Measurements from ENCODE around the gene DYNC2I2. TPM values are rescaled to one million over a fixed set of nuclear protein-coding genes. Genes with fewer than 3 reads are reported as not detected.

DYNC2I2 gene
- total and polyA plus RNA-seq, 2 experiments from 2014 or later = 48.7 to 78.3 TPM

DNA sequence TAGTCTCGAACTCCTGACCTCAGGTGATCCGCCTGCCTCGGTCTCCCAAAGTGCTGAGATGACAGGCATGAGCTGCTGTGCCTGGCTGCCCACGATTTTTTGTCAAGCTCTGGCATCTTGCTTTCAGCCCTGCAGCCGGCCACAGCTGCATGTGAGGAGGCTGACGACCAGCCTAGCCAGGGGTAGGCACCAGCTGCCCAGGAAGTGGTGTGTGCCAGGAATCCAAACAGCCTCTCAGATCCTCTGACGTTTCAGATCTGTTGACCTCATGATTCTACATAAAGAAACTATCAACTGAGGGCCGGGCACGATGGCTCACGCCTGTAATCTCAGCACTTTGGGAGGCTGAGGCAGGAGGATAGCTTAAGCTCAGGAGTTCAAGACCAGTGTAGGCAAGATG, 19.0 kb downstream of the DYNC2I2 start:
- no peak overlapping the region for H3K27ac ChIP-seq (ENCODE audit: low read depth)
- ATAC-seq (no peak), DNase-seq (ENCODE audit: low spot score) (no peak)
- no peak overlapping the region for H2AFZ ChIP-seq
- no peaks in the 10 kb centered on the region for H3K79me2 ChIP-seq (replicated peaks; ENCODE audit: insufficient read depth)
- no peaks in the 10 kb centered on the region for H3K9me3 Mint-ChIP-seq
- H3K27ac Mint-ChIP-seq = no peak overlapping the region
- H3K27me3 ChIP-seq (ENCODE audit: insufficient read depth) = no peaks in the 10 kb centered on the region
- TF ChIP-seq, protein P1, sequence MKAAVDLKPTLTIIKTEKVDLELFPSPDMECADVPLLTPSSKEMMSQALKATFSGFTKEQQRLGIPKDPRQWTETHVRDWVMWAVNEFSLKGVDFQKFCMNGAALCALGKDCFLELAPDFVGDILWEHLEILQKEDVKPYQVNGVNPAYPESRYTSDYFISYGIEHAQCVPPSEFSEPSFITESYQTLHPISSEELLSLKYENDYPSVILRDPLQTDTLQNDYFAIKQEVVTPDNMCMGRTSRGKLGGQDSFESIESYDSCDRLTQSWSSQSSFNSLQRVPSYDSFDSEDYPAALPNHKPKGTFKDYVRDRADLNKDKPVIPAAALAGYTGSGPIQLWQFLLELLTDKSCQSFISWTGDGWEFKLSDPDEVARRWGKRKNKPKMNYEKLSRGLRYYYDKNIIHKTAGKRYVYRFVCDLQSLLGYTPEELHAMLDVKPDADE (IDR thresholded peaks at IDR 0.05) = no peak
- TF ChIP-seq CREB1 (CRISPR knock-in tag; IDR thresholded peaks at IDR 0.05; ENCODE audit: low read depth) (no peak), JUNB (IDR thresholded peaks at IDR 0.05; ENCODE audit: unreplicated experiment) (no peak), EZH2 (IDR thresholded peaks at IDR 0.05; ENCODE audit: low read depth, unreplicated experiment) (no peak), ZNF331 (CRISPR knock-in tag; IDR thresholded peaks at IDR 0.05; ENCODE audit: low read depth) (no peak), NANOG (IDR thresholded peaks at IDR 0.05; ENCODE audit: borderline replicate concordance) (no peak), EZH2phosphoT487 (IDR thresholded peaks at IDR 0.05; ENCODE audit: unreplicated experiment) (no peak), STAT1 (IDR thresholded peaks at IDR 0.05; ENCODE audit: unreplicated experiment) (no peak), POLR2AphosphoS5 (IDR thresholded peaks at IDR 0.05; ENCODE audit: low read depth) (no peak), ZNF114 (CRISPR knock-in tag; IDR thresholded peaks at IDR 0.05) (no peak)
- TF ChIP-seq, protein P2, sequence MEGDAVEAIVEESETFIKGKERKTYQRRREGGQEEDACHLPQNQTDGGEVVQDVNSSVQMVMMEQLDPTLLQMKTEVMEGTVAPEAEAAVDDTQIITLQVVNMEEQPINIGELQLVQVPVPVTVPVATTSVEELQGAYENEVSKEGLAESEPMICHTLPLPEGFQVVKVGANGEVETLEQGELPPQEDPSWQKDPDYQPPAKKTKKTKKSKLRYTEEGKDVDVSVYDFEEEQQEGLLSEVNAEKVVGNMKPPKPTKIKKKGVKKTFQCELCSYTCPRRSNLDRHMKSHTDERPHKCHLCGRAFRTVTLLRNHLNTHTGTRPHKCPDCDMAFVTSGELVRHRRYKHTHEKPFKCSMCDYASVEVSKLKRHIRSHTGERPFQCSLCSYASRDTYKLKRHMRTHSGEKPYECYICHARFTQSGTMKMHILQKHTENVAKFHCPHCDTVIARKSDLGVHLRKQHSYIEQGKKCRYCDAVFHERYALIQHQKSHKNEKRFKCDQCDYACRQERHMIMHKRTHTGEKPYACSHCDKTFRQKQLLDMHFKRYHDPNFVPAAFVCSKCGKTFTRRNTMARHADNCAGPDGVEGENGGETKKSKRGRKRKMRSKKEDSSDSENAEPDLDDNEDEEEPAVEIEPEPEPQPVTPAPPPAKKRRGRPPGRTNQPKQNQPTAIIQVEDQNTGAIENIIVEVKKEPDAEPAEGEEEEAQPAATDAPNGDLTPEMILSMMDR (conservative IDR thresholded peaks at IDR 0.05; ENCODE audit: low read depth in 2 of 2) = no peak
- TF ChIP-seq, protein P3, sequence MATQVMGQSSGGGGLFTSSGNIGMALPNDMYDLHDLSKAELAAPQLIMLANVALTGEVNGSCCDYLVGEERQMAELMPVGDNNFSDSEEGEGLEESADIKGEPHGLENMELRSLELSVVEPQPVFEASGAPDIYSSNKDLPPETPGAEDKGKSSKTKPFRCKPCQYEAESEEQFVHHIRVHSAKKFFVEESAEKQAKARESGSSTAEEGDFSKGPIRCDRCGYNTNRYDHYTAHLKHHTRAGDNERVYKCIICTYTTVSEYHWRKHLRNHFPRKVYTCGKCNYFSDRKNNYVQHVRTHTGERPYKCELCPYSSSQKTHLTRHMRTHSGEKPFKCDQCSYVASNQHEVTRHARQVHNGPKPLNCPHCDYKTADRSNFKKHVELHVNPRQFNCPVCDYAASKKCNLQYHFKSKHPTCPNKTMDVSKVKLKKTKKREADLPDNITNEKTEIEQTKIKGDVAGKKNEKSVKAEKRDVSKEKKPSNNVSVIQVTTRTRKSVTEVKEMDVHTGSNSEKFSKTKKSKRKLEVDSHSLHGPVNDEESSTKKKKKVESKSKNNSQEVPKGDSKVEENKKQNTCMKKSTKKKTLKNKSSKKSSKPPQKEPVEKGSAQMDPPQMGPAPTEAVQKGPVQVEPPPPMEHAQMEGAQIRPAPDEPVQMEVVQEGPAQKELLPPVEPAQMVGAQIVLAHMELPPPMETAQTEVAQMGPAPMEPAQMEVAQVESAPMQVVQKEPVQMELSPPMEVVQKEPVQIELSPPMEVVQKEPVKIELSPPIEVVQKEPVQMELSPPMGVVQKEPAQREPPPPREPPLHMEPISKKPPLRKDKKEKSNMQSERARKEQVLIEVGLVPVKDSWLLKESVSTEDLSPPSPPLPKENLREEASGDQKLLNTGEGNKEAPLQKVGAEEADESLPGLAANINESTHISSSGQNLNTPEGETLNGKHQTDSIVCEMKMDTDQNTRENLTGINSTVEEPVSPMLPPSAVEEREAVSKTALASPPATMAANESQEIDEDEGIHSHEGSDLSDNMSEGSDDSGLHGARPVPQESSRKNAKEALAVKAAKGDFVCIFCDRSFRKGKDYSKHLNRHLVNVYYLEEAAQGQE (IDR thresholded peaks at IDR 0.05; ENCODE audit: unreplicated experiment) = no peak
- TF ChIP-seq, protein P4, sequence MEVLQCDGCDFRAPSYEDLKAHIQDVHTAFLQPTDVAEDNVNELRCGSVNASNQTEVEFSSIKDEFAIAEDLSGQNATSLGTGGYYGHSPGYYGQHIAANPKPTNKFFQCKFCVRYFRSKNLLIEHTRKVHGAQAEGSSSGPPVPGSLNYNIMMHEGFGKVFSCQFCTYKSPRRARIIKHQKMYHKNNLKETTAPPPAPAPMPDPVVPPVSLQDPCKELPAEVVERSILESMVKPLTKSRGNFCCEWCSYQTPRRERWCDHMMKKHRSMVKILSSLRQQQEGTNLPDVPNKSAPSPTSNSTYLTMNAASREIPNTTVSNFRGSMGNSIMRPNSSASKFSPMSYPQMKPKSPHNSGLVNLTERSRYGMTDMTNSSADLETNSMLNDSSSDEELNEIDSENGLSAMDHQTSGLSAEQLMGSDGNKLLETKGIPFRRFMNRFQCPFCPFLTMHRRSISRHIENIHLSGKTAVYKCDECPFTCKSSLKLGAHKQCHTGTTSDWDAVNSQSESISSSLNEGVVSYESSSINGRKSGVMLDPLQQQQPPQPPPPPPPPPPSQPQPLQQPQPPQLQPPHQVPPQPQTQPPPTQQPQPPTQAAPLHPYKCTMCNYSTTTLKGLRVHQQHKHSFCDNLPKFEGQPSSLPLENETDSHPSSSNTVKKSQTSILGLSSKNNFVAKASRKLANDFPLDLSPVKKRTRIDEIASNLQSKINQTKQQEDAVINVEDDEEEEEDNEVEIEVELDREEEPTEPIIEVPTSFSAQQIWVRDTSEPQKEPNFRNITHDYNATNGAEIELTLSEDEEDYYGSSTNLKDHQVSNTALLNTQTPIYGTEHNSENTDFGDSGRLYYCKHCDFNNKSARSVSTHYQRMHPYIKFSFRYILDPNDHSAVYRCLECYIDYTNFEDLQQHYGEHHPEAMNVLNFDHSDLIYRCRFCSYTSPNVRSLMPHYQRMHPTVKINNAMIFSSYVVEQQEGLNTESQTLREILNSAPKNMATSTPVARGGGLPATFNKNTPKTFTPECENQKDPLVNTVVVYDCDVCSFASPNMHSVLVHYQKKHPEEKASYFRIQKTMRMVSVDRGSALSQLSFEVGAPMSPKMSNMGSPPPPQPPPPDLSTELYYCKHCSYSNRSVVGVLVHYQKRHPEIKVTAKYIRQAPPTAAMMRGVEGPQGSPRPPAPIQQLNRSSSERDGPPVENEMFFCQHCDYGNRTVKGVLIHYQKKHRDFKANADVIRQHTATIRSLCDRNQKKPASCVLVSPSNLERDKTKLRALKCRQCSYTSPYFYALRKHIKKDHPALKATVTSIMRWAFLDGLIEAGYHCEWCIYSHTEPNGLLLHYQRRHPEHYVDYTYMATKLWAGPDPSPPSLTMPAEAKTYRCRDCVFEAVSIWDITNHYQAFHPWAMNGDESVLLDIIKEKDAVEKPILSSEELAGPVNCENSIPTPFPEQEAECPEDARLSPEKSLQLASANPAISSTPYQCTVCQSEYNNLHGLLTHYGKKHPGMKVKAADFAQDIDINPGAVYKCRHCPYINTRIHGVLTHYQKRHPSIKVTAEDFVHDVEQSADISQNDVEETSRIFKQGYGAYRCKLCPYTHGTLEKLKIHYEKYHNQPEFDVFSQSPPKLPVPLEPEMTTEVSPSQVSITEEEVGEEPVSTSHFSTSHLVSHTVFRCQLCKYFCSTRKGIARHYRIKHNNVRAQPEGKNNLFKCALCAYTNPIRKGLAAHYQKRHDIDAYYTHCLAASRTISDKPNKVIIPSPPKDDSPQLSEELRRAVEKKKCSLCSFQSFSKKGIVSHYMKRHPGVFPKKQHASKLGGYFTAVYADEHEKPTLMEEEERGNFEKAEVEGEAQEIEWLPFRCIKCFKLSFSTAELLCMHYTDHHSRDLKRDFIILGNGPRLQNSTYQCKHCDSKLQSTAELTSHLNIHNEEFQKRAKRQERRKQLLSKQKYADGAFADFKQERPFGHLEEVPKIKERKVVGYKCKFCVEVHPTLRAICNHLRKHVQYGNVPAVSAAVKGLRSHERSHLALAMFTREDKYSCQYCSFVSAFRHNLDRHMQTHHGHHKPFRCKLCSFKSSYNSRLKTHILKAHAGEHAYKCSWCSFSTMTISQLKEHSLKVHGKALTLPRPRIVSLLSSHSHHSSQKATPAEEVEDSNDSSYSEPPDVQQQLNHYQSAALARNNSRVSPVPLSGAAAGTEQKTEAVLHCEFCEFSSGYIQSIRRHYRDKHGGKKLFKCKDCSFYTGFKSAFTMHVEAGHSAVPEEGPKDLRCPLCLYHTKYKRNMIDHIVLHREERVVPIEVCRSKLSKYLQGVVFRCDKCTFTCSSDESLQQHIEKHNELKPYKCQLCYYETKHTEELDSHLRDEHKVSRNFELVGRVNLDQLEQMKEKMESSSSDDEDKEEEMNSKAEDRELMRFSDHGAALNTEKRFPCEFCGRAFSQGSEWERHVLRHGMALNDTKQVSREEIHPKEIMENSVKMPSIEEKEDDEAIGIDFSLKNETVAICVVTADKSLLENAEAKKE (CRISPR knock-in tag; IDR thresholded peaks at IDR 0.05) = no peak
- no peak overlapping the region for H3K4me2 ChIP-seq
- peaks cover 9% of the 10 kb centered on the region for H3K36me3 ChIP-seq (ENCODE audit: insufficient read depth)
- no peak overlapping the region for H3K4me3 Mint-ChIP-seq
- peaks cover 16% of the 10 kb centered on the region for H3K27me3 Mint-ChIP-seq (ENCODE audit: insufficient read depth, low read depth, poor library complexity)
- H3K4me1 Mint-ChIP-seq = peaks cover 7% of the 10 kb centered on the region
- H3K9me2 ChIP-seq (ENCODE audit: insufficient read depth) = no peaks in the 10 kb centered on the region
- peaks cover 35% of the 10 kb centered on the region for H3K36me3 Mint-ChIP-seq (ENCODE audit: low read depth)
- H3K4me1 ChIP-seq (ENCODE audit: insufficient read depth) = 0 out of 2 replicates have a peak, but pooled peaks cover 8% of the 10 kb centered on the region
- no peak overlapping the region for H3K4me3 ChIP-seq
- no peaks in the 10 kb centered on the region; the same call in none of the 2 replicates for H4K20me1 ChIP-seq (replicated peaks; ENCODE audit: insufficient read depth)
- no peaks in the 10 kb centered on the region; the same call in 1 of the 2 replicates for H3F3A ChIP-seq (replicated peaks; ENCODE audit: low read depth)
